Astrocyte of the cerebellum (primary cell): ENCODE measurements around the gene HDAC4.

Source experiments
- DNase-seq: peaks from one replicate; pipeline ENCODE4 v3.0.0-alpha.2; 2011; ENCODE audit warnings: low read depth
- H3K4me3 ChIP-seq: 2 replicates; pipeline ENCODE4 v1.5.1; 2011; ENCODE audit warnings: mild to moderate bottlenecking, low read depth, low read length, moderate library complexity
- CTCF ChIP-seq: IDR thresholded peaks from 2 replicates; pipeline ENCODE4 v1.5.1; 2012; ENCODE audit warnings: low read length, low read depth, moderate library complexity, mild to moderate bottlenecking; ENCODE audit errors: missing control alignments
- in situ Hi-C: cut with HindIII; loops from 2 replicates; pipeline ENCODE4 v1.10.0; 2017; ENCODE audit warnings: low sequenced_read_pairs

The HDAC4 gene

GRCh38 chr2:239308661-239309397 is 92.0 kb downstream of the HDAC4 start:
- DNase-seq = no peak
- in situ Hi-C loops = no loop called here
- no peak overlapping the region for H3K4me3 ChIP-seq

GRCh38 chr2:239307921-239308613 is 92.8 kb downstream of the HDAC4 start:
- no peak for TF ChIP-seq CTCF
- in situ Hi-C loops = no loop called here
- H3K4me3 ChIP-seq = no peak overlapping the region
- no peak for DNase-seq

More at GRCh38 chr2:239308661-239309397, 92.0 kb downstream of the HDAC4 start:
- no peak for TF ChIP-seq CTCF

- H3K4me3 ChIP-seq = no peak overlapping the region
- TF ChIP-seq CTCF = no peak
- no peak for DNase-seq
- in situ Hi-C loops = no loop called here
Measured at GRCh38 chr2:239307221-239307569, 93.6 kb downstream of the HDAC4 start.

- TF ChIP-seq CTCF = no peak
- DNase-seq = no peak
- in situ Hi-C loops = no loop called here
Measured at GRCh38 chr2:239306274-239307220, 94.3 kb downstream of the HDAC4 start.

GRCh38 chr2:239305771-239306170 is 95.0 kb downstream of the HDAC4 start:
- no peak for DNase-seq
- TF ChIP-seq CTCF = no peak
- in situ Hi-C loops = no loop called here
- no peak overlapping the region for H3K4me3 ChIP-seq

More at GRCh38 chr2:239306274-239307220, 94.3 kb downstream of the HDAC4 start:
- no peak overlapping the region for H3K4me3 ChIP-seq

- DNase-seq = no peak
- TF ChIP-seq CTCF = no peak
- no peak overlapping the region for H3K4me3 ChIP-seq
- in situ Hi-C loops = no loop called here
Measured at GRCh38 chr2:239305222-239305575, 95.6 kb downstream of the HDAC4 start.
